Ammon's horn (tissue), 1 donor: Measurements from ENCODE around the gene CT47A1.
"Not testable (repeated sequence)": the region's sequence is repeated elsewhere in the genome, so short reads cannot be mapped to it uniquely, and the experiment has no call there.

ENCODE experiments used
- DNase-seq: peaks from one replicate; pipeline ENCODE4 v3.0.0-alpha.2; 2016; ENCODE audit warnings: low spot score

The CT47A1 gene

GRCh38 chrX:120985660-120986059 lies at the start of gene CT47A1:
Gene CT47A1 (minus strand): TSS chrX:120985760. CDS start chrX:120985529, 231 bp downstream.
- DNase-seq: not testable (repeated sequence)

GRCh38 chrX:121032531-121032930 lies 47.0 kb upstream of the CT47A1 start:
- DNase-seq: no peak

- DNase-seq: no peak
Measured at GRCh38 chrX:121030083-121030482, 44.5 kb upstream of the CT47A1 start.

- DNase-seq: no peak
Measured at GRCh38 chrX:121028419-121028818, 42.9 kb upstream of the CT47A1 start.

GRCh38 chrX:121014826-121015225 lies 29.3 kb upstream of the CT47A1 start:
- DNase-seq: no peak

GRCh38 chrX:121013897-121014455 lies 28.4 kb upstream of the CT47A1 start:
- no peak for DNase-seq

- no peak for DNase-seq
Measured at GRCh38 chrX:121011254-121011653, 25.7 kb upstream of the CT47A1 start.

- DNase-seq: peak; percentile 31
Measured at GRCh38 chrX:121010218-121010617, 24.7 kb upstream of the CT47A1 start.

- no peak for DNase-seq
Measured at GRCh38 chrX:121009764-121010163, 24.2 kb upstream of the CT47A1 start.

- DNase-seq: peak; percentile 2
Measured at GRCh38 chrX:121008920-121009319, 23.4 kb upstream of the CT47A1 start.

- DNase-seq: no peak
Measured at GRCh38 chrX:121000589-121000988, 15.0 kb upstream of the CT47A1 start.

- no peak for DNase-seq
Measured at GRCh38 chrX:120999413-120999812, 13.9 kb upstream of the CT47A1 start.

- not testable (repeated sequence) for DNase-seq
Measured at GRCh38 chrX:120956500-120956899, 29.1 kb downstream of the CT47A1 start, which contains the start of gene CT47A7. Gene CT47A7 (minus strand): TSS chrX:120956600. CDS start chrX:120956345, 255 bp downstream.
